SIG-M5 (cell line): ENCODE measurements around the gene PARD3B.
"Not testable (repeated sequence)": the region's sequence is repeated elsewhere in the genome, so short reads cannot be mapped to it uniquely, and the experiment has no call there.

Experiments used
- DNase-seq: peaks from one replicate; lab custom pipeline; 2025; lab: John Stamatoyannopoulos, UW

Gene PARD3B

GRCh38 chr2:205464681-205465080 is 919.4 kb downstream of the PARD3B start:
- no peak for DNase-seq

- DNase-seq: no peak
Measured at GRCh38 chr2:205465791-205466190, 920.5 kb downstream of the PARD3B start.

GRCh38 chr2:205471776-205472175 is 926.5 kb downstream of the PARD3B start:
- DNase-seq: no peak

GRCh38 chr2:205473791-205474190 is 928.5 kb downstream of the PARD3B start:
- no peak for DNase-seq

GRCh38 chr2:205474741-205475415 is 929.6 kb downstream of the PARD3B start:
- DNase-seq: no peak

- DNase-seq: no peak
Measured at GRCh38 chr2:205475416-205475768, 930.1 kb downstream of the PARD3B start.

GRCh38 chr2:205477016-205477705 is 931.9 kb downstream of the PARD3B start:
- no peak for DNase-seq

- no peak for DNase-seq
Measured at GRCh38 chr2:205481861-205482260, 936.6 kb downstream of the PARD3B start.

- no peak for DNase-seq
Measured at GRCh38 chr2:205482399-205483081, 937.3 kb downstream of the PARD3B start.

GRCh38 chr2:205483095-205483494 is 937.8 kb downstream of the PARD3B start:
- DNase-seq: no peak

GRCh38 chr2:205484215-205484614 is 938.9 kb downstream of the PARD3B start:
- DNase-seq: no peak

- DNase-seq: no peak
Measured at GRCh38 chr2:205484764-205485163, 939.5 kb downstream of the PARD3B start.

- not testable (repeated sequence) for DNase-seq
Measured at GRCh38 chr2:205493528-205493927, 948.3 kb downstream of the PARD3B start.

GRCh38 chr2:205494537-205495235 is 949.4 kb downstream of the PARD3B start:
- DNase-seq: no peak

GRCh38 chr2:205495819-205496218 is 950.5 kb downstream of the PARD3B start:
- no peak for DNase-seq

GRCh38 chr2:205496370-205496769 is 951.1 kb downstream of the PARD3B start:
- DNase-seq: no peak

- no peak for DNase-seq
Measured at GRCh38 chr2:205496772-205497171, 951.5 kb downstream of the PARD3B start.

- DNase-seq: no peak
Measured at GRCh38 chr2:205499006-205499405, 953.7 kb downstream of the PARD3B start.

- DNase-seq: no peak
Measured at GRCh38 chr2:205500065-205500464, 954.8 kb downstream of the PARD3B start.

- DNase-seq: no peak
Measured at GRCh38 chr2:205500951-205501350, 955.7 kb downstream of the PARD3B start.

- no peak for DNase-seq
Measured at GRCh38 chr2:205501826-205502225, 956.6 kb downstream of the PARD3B start.

- no peak for DNase-seq
Measured at GRCh38 chr2:205505371-205505770, 960.1 kb downstream of the PARD3B start.

GRCh38 chr2:205509655-205510054 is 964.4 kb downstream of the PARD3B start:
- no peak for DNase-seq
